H1 (cell line): ENCODE measurements around the gene CHST13. TPM values are rescaled to one million over a fixed set of nuclear protein-coding genes. Genes with fewer than 3 reads are reported as not detected.

Source experiments
- CTCF ChIA-PET: fragments of 300-600 bp; sonication (Branson Sonifier 250); formaldehyde crosslinking; loops from one replicate; lab custom pipeline; 2021; ENCODE audit not compliant: partially characterized antibody; lab: Charles Lee
- POLR2A ChIA-PET: fragments of 300-600 bp; sonication (Branson Sonifier 250); formaldehyde crosslinking; loops from one replicate; lab custom pipeline; 2021; ENCODE audit warnings: inconsistent platforms; ENCODE audit not compliant: partially characterized antibody; lab: Charles Lee
- DNase-seq, 2 experiments: peaks; one replicate each; pipeline versions ENCODE4 v3.0.0 to v3.0.0-alpha.2; 2010 to 2022; ENCODE audit warnings: low spot score in 2 of 2, low read depth in 1 of 2, mixed read lengths in 1 of 2
- FAIRE-seq: peaks from 2 replicates; lab custom pipeline; 2011; peaks lifted over from hg19 to GRCh38; lab: Jason Lieb, UNC
- H2AFZ ChIP-seq: 2 replicates; pipeline ENCODE4 v1.8.1; 2012; ENCODE audit warnings: low read length, inconsistent platforms
- H2AK5ac ChIP-seq: 2 replicates; pipeline ENCODE4 v1.6.1; 2013; ENCODE audit warnings: low read depth, low read length
- H2BK120ac ChIP-seq: replicated peaks from 2 replicates; pipeline ENCODE3; 2013; ENCODE audit warnings: low read depth, low read length, inconsistent platforms
- H2BK12ac ChIP-seq: 2 replicates; pipeline ENCODE4 v1.6.1; 2013; ENCODE audit warnings: low read depth, low read length
- H2BK15ac ChIP-seq: 2 replicates; pipeline ENCODE4 v1.6.1; 2013; ENCODE audit warnings: low read length
- H2BK20ac ChIP-seq: 2 replicates; pipeline ENCODE4 v1.6.1; 2013; ENCODE audit warnings: low read length
- H2BK5ac ChIP-seq: 2 replicates; pipeline ENCODE4 v1.6.1; 2013; ENCODE audit warnings: low read depth, low read length
- H3K14ac ChIP-seq: 2 replicates; pipeline ENCODE4 v1.6.1; 2013; ENCODE audit warnings: inconsistent platforms; ENCODE audit not compliant: insufficient read length
- H3K18ac ChIP-seq: 2 replicates; pipeline ENCODE4 v1.6.1; 2013; ENCODE audit warnings: low read length; ENCODE audit errors: extremely low read depth
- H3K23ac ChIP-seq: 2 replicates; pipeline ENCODE4 v1.6.1; 2013; ENCODE audit warnings: inconsistent platforms; ENCODE audit not compliant: insufficient read length
- H3K23me2 ChIP-seq: 2 replicates; pipeline ENCODE4 v1.6.1; 2013; ENCODE audit warnings: low read depth, low read length
- H3K27ac ChIP-seq: 2 replicates; pipeline ENCODE4 v1.6.1; 2011; ENCODE audit warnings: low read depth, low read length, inconsistent platforms
- H3K27me3 ChIP-seq, 4 experiments: replicated peaks in 1 of 4; 1 replicate in 1 of 4; 2 replicates in 3 of 4; pipeline versions ENCODE4 v1.6.1 to v1.8.1; 2011 to 2013; ENCODE audit warnings: low read length in 3 of 4, mild to moderate bottlenecking in 3 of 4, inconsistent platforms in 2 of 4, mixed read lengths in 2 of 4, moderate library complexity in 1 of 4; ENCODE audit not compliant: control insufficient read depth in 3 of 4, insufficient read depth in 3 of 4; ENCODE audit errors: extremely low read depth in 1 of 4
- H3K36me3 ChIP-seq, 4 experiments: 2 replicates each; pipeline versions ENCODE4 v1.6.1 to v1.8.1; 2011 to 2013; ENCODE audit warnings: mild to moderate bottlenecking in 4 of 4, low read length in 3 of 4, moderate library complexity in 2 of 4, control low read depth in 1 of 4, inconsistent platforms in 1 of 4; ENCODE audit not compliant: insufficient read depth in 4 of 4, control insufficient read depth in 2 of 4
- H3K4ac ChIP-seq: replicated peaks from 2 replicates; pipeline ENCODE3; 2013; ENCODE audit warnings: low read length, low read depth, mixed read lengths, inconsistent platforms; ENCODE audit not compliant: insufficient read length
- H3K4me1 ChIP-seq, 4 experiments: replicated peaks in 1 of 4; 1 replicate in 1 of 4; 2 replicates in 3 of 4; pipeline versions ENCODE4 v1.6.1 to v1.8.1; 2011 to 2013; ENCODE audit warnings: low read length in 3 of 4, inconsistent platforms in 2 of 4, mixed read lengths in 1 of 4; ENCODE audit not compliant: insufficient read depth in 4 of 4, control insufficient read depth in 3 of 4
- H3K4me2 ChIP-seq, 2 experiments: 2 replicates each; pipeline versions ENCODE4 v1.6.1 to v1.8.1; 2011 to 2013; ENCODE audit warnings: low read depth in 2 of 2, low read length in 2 of 2, control low read depth in 1 of 2, inconsistent platforms in 1 of 2, mild to moderate bottlenecking in 1 of 2; ENCODE audit not compliant: insufficient read depth in 1 of 2
- H3K4me3 ChIP-seq, 4 experiments: fragments of 200-600, 300-600 bp in 1 of 4; sonication (generic), shearing (Covaris generic), sonication (Bioruptor Twin) in 1 of 4; 2 replicates each; pipeline versions ENCODE4 v1.5.1 to v1.8.1; 2011 to 2016; ENCODE audit warnings: low read length in 4 of 4, low read depth in 3 of 4, control low read depth in 2 of 4, inconsistent platforms in 2 of 4, mild to moderate bottlenecking in 2 of 4, mixed read lengths in 1 of 4, moderate library complexity in 1 of 4; ENCODE audit not compliant: insufficient read depth in 2 of 4; ENCODE audit errors: extremely low read depth in 1 of 4
- H3K56ac ChIP-seq: replicated peaks from 2 replicates; pipeline ENCODE3; 2013; ENCODE audit warnings: low read depth, mild to moderate bottlenecking, mixed read lengths, low read length, inconsistent platforms; ENCODE audit not compliant: insufficient read length
- H3K79me1 ChIP-seq: 2 replicates; pipeline ENCODE4 v1.6.1; 2013; ENCODE audit warnings: low read depth, low read length, control low read depth
- H3K79me2 ChIP-seq, 2 experiments: 2 replicates each; pipeline versions ENCODE4 v1.6.1 to v1.8.1; 2012 to 2013; ENCODE audit warnings: low read length in 2 of 2, mild to moderate bottlenecking in 2 of 2, inconsistent platforms in 1 of 2; ENCODE audit not compliant: insufficient read depth in 2 of 2, control insufficient read depth in 1 of 2
- H3K9ac ChIP-seq, 4 experiments: replicated peaks in 1 of 4; 1 replicate in 1 of 4; 2 replicates in 3 of 4; pipeline versions ENCODE4 v1.6.1 to v1.8.1; 2011 to 2013; ENCODE audit warnings: low read depth in 3 of 4, low read length in 3 of 4, control low read depth in 2 of 4, mild to moderate bottlenecking in 2 of 4, moderate library complexity in 2 of 4, inconsistent platforms in 1 of 4; ENCODE audit errors: extremely low read depth in 1 of 4
- H3K9me3 ChIP-seq, 2 experiments: 2 replicates each; pipeline versions ENCODE4 v1.6.1 to v1.8.1; 2012 to 2013; ENCODE audit warnings: mild to moderate bottlenecking in 2 of 2, moderate library complexity in 2 of 2, control low read depth in 1 of 2, inconsistent platforms in 1 of 2, low read depth in 1 of 2, low read length in 1 of 2, mixed read lengths in 1 of 2; ENCODE audit not compliant: insufficient read depth in 2 of 2
- H4K20me1 ChIP-seq, 2 experiments: replicated peaks in 1 of 2; 2 replicates each; pipeline versions ENCODE3 to v1.8.1; 2011 to 2013; ENCODE audit warnings: inconsistent platforms in 2 of 2, low read length in 2 of 2, mild to moderate bottlenecking in 1 of 2; ENCODE audit not compliant: insufficient read depth in 2 of 2, control insufficient read depth in 1 of 2
- H4K5ac ChIP-seq: 2 replicates; pipeline ENCODE4 v1.6.1; 2013; ENCODE audit warnings: low read length, low read depth, mixed read lengths, inconsistent platforms; ENCODE audit not compliant: insufficient read length
- H4K8ac ChIP-seq: 2 replicates; pipeline ENCODE4 v1.8.0; 2013; ENCODE audit warnings: mild to moderate bottlenecking, moderate library complexity, low read length, inconsistent platforms; ENCODE audit not compliant: insufficient read depth; ENCODE audit errors: extremely low read depth
- H4K91ac ChIP-seq: replicated peaks from 2 replicates; pipeline ENCODE3; 2013; ENCODE audit warnings: low read length, mixed read lengths, inconsistent platforms; ENCODE audit not compliant: insufficient read length
- CTCF ChIP-seq, 3 experiments: IDR thresholded peaks; 1 replicate in 2 of 3; 2 replicates in 1 of 3; pipeline versions ENCODE4 v1.5.1 to v1.6.1; 2011; ENCODE audit warnings: low read length in 3 of 3, mild to moderate bottlenecking in 3 of 3, inconsistent platforms in 2 of 3, low read depth in 1 of 3, moderate library complexity in 1 of 3; ENCODE audit not compliant: insufficient read depth in 1 of 3; ENCODE audit errors: control extremely low read depth in 1 of 3
- POU5F1 ChIP-seq: IDR thresholded peaks from 2 replicates; pipeline ENCODE4 v1.6.1; 2011; ENCODE audit warnings: low read depth, mild to moderate bottlenecking, low read length, moderate library complexity
- RAD21 ChIP-seq, 2 experiments: IDR thresholded peaks in 1 of 2; conservative IDR thresholded peaks in 1 of 2; 2 replicates each; pipeline ENCODE4 v1.6.1; 2011; ENCODE audit warnings: low read depth in 2 of 2, low read length in 2 of 2, improper control_type of control experiment in 1 of 2, inconsistent platforms in 1 of 2, mild to moderate bottlenecking in 1 of 2, moderate library complexity in 1 of 2
- WGBS, 2 experiments: shearing (Covaris generic) in 1 of 2; methylation state at CpG; one replicate each; pipeline versions ENCODE4 v1.1.6 to v1.1.7; 2013 to 2015; ENCODE audit warnings: low lambda C conversion rate in 2 of 2, mixed read lengths in 2 of 2, inconsistent platforms in 1 of 2, low coverage in 1 of 2, missing lambda C conversion rate in 1 of 2; ENCODE audit not compliant: insufficient replicate concordance in 2 of 2, insufficient coverage in 1 of 2, insufficient read length in 1 of 2; ENCODE audit errors: extremely low coverage in 1 of 2, missing lambda C conversion rate in 1 of 2; 5-methylcytosine and 5-hydroxymethylcytosine counted together
- polyA plus RNA-seq, 7 experiments: library from polyadenylated mRNA; depleted of rRNA in 3 of 7; stranded (reverse) in 5 of 7; unstranded in 2 of 7; fragments of >200 nt in 5 of 7; fragments of 200-250 nt in 2 of 7; gene quantifications; 1 replicate in 5 of 7; 2 replicates in 1 of 7; 4 replicates in 1 of 7; pipeline versions ENCODE4 v1.2.1 to v1.2.3, GENCODE V29; 2011 to 2013; ENCODE audit warnings: missing spikeins in 2 of 7, mixed read lengths in 2 of 7
- total RNA-seq: library from RNA; stranded (reverse); fragmentation: NEBNext Ultra II Directional; extraction: Animal tissue kit (Norgen Biotek cat#: 25700); gene quantifications from 2 replicates; pipeline ENCODE4 v1.2.1, GENCODE V29; 2021

Gene CHST13
- total and polyA plus RNA-seq, 2 of the 8 experiments (the other 6 are each of a cell fraction or from before 2014, with no cell fraction given): 5.4 to 11.7 TPM

DNA sequence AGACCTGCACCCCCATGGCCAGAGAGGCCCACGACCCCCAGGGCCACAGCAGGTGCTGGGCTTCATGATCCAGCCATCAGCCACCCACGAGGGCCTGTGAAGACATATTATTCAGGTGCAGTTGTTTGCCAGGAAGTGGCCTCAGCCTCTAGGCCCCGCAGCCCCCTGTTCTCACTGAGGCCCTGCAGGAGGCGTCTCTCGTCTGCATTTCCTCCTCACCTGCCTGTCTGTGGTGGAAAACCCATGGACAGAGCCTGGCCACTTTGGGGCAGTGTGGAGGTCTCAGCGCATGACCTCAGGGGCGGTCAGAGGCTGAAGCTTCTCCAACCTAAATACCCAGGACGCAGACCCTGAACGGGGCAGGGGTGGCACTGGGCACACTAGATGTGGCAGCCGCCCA is 25.0 kb upstream of the CHST13 start:
- Histone ChIP-seq H3K18ac (0 out of 2 replicates have a peak overlapping the region, but pooled peaks have one; percentile 13), H3K79me1 (no peaks in the 10 kb centered on the region; the same call in 1 of the 2 replicates), H2BK12ac (0 out of 2 replicates have a peak overlapping the region, but pooled peaks have one; percentile 43), H3K9me3 (no peaks in the 10 kb centered on the region), H3K9ac (no peak overlapping the region), H3K36me3 (no peaks in the 10 kb centered on the region; a peak in 1 of 8 replicates), H3K27me3 (no peaks in the 10 kb centered on the region; a peak in 1 of 7 replicates), H2BK5ac (peak overlapping the region; percentile 68; the same call in 1 of the 2 replicates), H4K5ac (no peak overlapping the region), H2AFZ (no peak overlapping the region), H2BK120ac (no peak overlapping the region), H2BK15ac (peak overlapping the region; percentile 40; the same call in 1 of the 2 replicates), H3K4ac (no peak overlapping the region), H2AK5ac (no peak overlapping the region), H3K14ac (no peak overlapping the region), H3K56ac (no peak overlapping the region), H3K23ac (no peak overlapping the region), H2BK20ac (0 out of 2 replicates have a peak overlapping the region, but pooled peaks have one; percentile 18), H4K20me1 (peaks cover 0 to 6% of the 10 kb centered on the region in 2 experiments), H3K23me2 (peaks cover 2% of the 10 kb centered on the region; the same call in 1 of the 2 replicates), H4K8ac (peak overlapping the region; percentile 4; the same call in 1 of the 2 replicates), H3K4me2 (no peak overlapping the region; a peak in 1 of 4 replicates), H3K79me2 (peaks cover 0 to 3% of the 10 kb centered on the region in 2 experiments; a peak in 1 of 4 replicates), H3K27ac (no peak overlapping the region), H4K91ac (no peak overlapping the region), H3K4me1 (peaks cover 0 to 22% (median 16%) of the 10 kb centered on the region in 4 experiments; a peak in 6 of 7 replicates), H3K4me3 (no peak overlapping the region)
- ChIA-PET POLR2A (no interaction called here), CTCF (interaction anchor here (0.6 to 6.6 kb wide), 9 partner anchors 9 to 1415 kb away, joined by 3 to 49 read pairs (median 4); no protein-coding TSS in a partner anchor)
- FAIRE-seq (no peak), DNase-seq (no peak)
- TF ChIP-seq RAD21 (IDR thresholded peaks at IDR 0.05 in 1 of 2, conservative IDR thresholded peaks at IDR 0.05 in 1 of 2; ENCODE audit: low read depth in 2 of 2, low read length in 2 of 2) (peak; percentile 31 to 42; a peak in 3 of 4 replicates), POU5F1 (no peak), CTCF (IDR thresholded peaks at IDR 0.05; ENCODE audit: control extremely low read depth in 1 of 3, insufficient read depth in 1 of 3, low read depth in 1 of 3, low read length in 3 of 3) (peak in 2 of 3 experiments; percentile 21 to 29; a peak in 2 of 4 replicates)
- WGBS, 2 experiments: 63% methylated on average over 10 of the region's 10 CpGs; no CpG with 5 or more reads in 1 of the 2 experiments
